DMS114 treated with DMSO at 0.1 percent for 48 hours (cell line): ENCODE data around the gene GRIA3.
"Not testable (repeated sequence)": the region's sequence is repeated elsewhere in the genome, so short reads cannot be mapped to it uniquely, and the experiment has no call there.

Experiments
- DNase-seq: peaks from one replicate; lab custom pipeline; 2025; ENCODE audit not compliant: unreplicated experiment; lab: John Stamatoyannopoulos, UW

Gene GRIA3

GRCh38 chrX:123340696-123341095, 156.6 kb downstream of the GRIA3 start:
- DNase-seq: no peak

- DNase-seq: no peak
Measured at GRCh38 chrX:123348468-123348867, 164.4 kb downstream of the GRIA3 start.

- DNase-seq: no peak
Measured at GRCh38 chrX:123350226-123350625, 166.1 kb downstream of the GRIA3 start.

- DNase-seq: no peak
Measured at GRCh38 chrX:123357941-123358340, 173.9 kb downstream of the GRIA3 start.

- no peak for DNase-seq
Measured at GRCh38 chrX:123358457-123358856, 174.4 kb downstream of the GRIA3 start.

GRCh38 chrX:123361371-123361770, 177.3 kb downstream of the GRIA3 start:
- DNase-seq: no peak

GRCh38 chrX:123386196-123386595, 202.1 kb downstream of the GRIA3 start:
- not testable (repeated sequence) for DNase-seq

- no peak for DNase-seq
Measured at GRCh38 chrX:123392921-123393320, 208.8 kb downstream of the GRIA3 start.

- DNase-seq: no peak
Measured at GRCh38 chrX:123399709-123400108, 215.6 kb downstream of the GRIA3 start.

GRCh38 chrX:123405231-123405630, 221.2 kb downstream of the GRIA3 start:
- DNase-seq: no peak

- DNase-seq: no peak
Measured at GRCh38 chrX:123408821-123409737, 225.0 kb downstream of the GRIA3 start.

GRCh38 chrX:123422875-123423274, 238.8 kb downstream of the GRIA3 start:
- DNase-seq: no peak

- DNase-seq: no peak
Measured at GRCh38 chrX:123424546-123424945, 240.5 kb downstream of the GRIA3 start.

GRCh38 chrX:123425471-123425870, 241.4 kb downstream of the GRIA3 start:
- DNase-seq: no peak

- DNase-seq: no peak
Measured at GRCh38 chrX:123425904-123426303, 241.8 kb downstream of the GRIA3 start.

- DNase-seq: no peak
Measured at GRCh38 chrX:123432361-123433150, 248.5 kb downstream of the GRIA3 start.

- DNase-seq: no peak
Measured at GRCh38 chrX:123436512-123437136, 252.5 kb downstream of the GRIA3 start.

- DNase-seq: not testable (repeated sequence)
Measured at GRCh38 chrX:123439926-123440325, 255.8 kb downstream of the GRIA3 start.

GRCh38 chrX:123442764-123443163, 258.7 kb downstream of the GRIA3 start:
- DNase-seq: no peak

- DNase-seq: no peak
Measured at GRCh38 chrX:123447506-123447905, 263.4 kb downstream of the GRIA3 start.

GRCh38 chrX:123449335-123449734, 265.3 kb downstream of the GRIA3 start:
- DNase-seq: no peak

GRCh38 chrX:123450222-123450621, 266.1 kb downstream of the GRIA3 start:
- DNase-seq: no peak
